Right renal cortex interstitium (tissue), 3 donors: ENCODE measurements around the gene FCER2. TPM values are rescaled to one million over a fixed set of nuclear protein-coding genes. Genes with fewer than 3 reads are reported as not detected.
"Not testable (repeated sequence)": the region's sequence is repeated elsewhere in the genome, so short reads cannot be mapped to it uniquely, and the experiment has no call there.

Source experiments
- DNase-seq, 3 donors: peaks; one replicate each; pipeline ENCODE4 v3.0.0-alpha.2; 2013; ENCODE audit warnings: low read depth in 3 of 3, low spot score in 2 of 3
- polyA plus RNA-seq, 3 donors: library from polyadenylated mRNA; unstranded; fragments of 120-200 nt; gene quantifications; one replicate each; pipeline ENCODE4 v1.2.1, GENCODE V29; 2013; ENCODE audit not compliant: insufficient read length in 3 of 3

FCER2 gene
- under 1 TPM in 1 of 3 donors, not detected in 2; 0.22 TPM for polyA plus RNA-seq

- DNase-seq, result no peak
Measured at GRCh38 chr19:7701654-7702457, at the start of gene FCER2. TSS of gene FCER2 (minus strand) at chr19:7702131. CDS start at chr19:7699760, 2,371 bp downstream.

GRCh38 chr19:7751157-7751783 lies 49.3 kb upstream of the FCER2 start:
- DNase-seq, result no peak

- DNase-seq, result peak in 2 of 3 donors; percentile 10 to 12
Measured at GRCh38 chr19:7748756-7749155, 46.8 kb upstream of the FCER2 start.

- DNase-seq, result no peak
Measured at GRCh38 chr19:7748171-7748570, 46.2 kb upstream of the FCER2 start.

GRCh38 chr19:7746903-7747884 lies 45.3 kb upstream of the FCER2 start, which contains the start of gene CD209:
TSS of gene CD209 (minus strand) at chr19:7747534. CDS start at chr19:7747511, 23 bp downstream.
- DNase-seq, result peak in 1 of 3 donors; percentile 10

- not testable (repeated sequence) for DNase-seq
Measured at GRCh38 chr19:7746306-7746705, 44.4 kb upstream of the FCER2 start.

GRCh38 chr19:7744871-7745650 lies 43.1 kb upstream of the FCER2 start:
- DNase-seq, result no peak

- DNase-seq, result no peak
Measured at GRCh38 chr19:7744199-7744786, 42.4 kb upstream of the FCER2 start.

- DNase-seq, result no peak
Measured at GRCh38 chr19:7743425-7743841, 41.5 kb upstream of the FCER2 start.

- no peak for DNase-seq
Measured at GRCh38 chr19:7742991-7743390, 41.1 kb upstream of the FCER2 start.

GRCh38 chr19:7742575-7742974 lies 40.6 kb upstream of the FCER2 start:
- DNase-seq, result no peak

- DNase-seq, result no peak
Measured at GRCh38 chr19:7740682-7741054, 38.7 kb upstream of the FCER2 start.

GRCh38 chr19:7739801-7740681 lies 38.1 kb upstream of the FCER2 start:
- no peak for DNase-seq

- DNase-seq, result no peak
Measured at GRCh38 chr19:7739211-7739755, 37.4 kb upstream of the FCER2 start.

GRCh38 chr19:7738023-7738422 lies 36.1 kb upstream of the FCER2 start:
- DNase-seq, result no peak

- no peak for DNase-seq
Measured at GRCh38 chr19:7737215-7737614, 35.3 kb upstream of the FCER2 start.

- no peak for DNase-seq
Measured at GRCh38 chr19:7736148-7736547, 34.2 kb upstream of the FCER2 start.
